ENCODE results near the gene CGRRF1.

DNA sequence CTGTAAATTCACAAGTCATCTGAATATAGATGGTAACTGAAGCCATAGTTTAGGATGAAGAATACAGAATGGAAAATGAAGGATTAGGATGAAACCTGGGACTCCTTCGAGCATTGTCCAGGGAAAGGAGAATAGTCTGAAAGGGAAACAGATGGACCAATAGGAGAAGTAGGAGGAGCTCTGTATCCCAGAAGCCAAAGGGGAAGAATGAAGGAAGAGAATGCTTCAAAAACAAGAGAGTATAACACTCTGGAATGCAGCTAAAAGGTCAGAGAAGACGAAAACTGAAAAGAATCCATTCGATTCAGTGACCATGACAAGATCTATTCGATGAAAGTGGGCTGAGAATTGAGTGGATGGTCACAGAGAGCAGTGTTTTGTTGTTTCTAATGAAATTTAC lies 21.9 kb upstream of the CGRRF1 start:
- TF ChIP-seq, protein P1, sequence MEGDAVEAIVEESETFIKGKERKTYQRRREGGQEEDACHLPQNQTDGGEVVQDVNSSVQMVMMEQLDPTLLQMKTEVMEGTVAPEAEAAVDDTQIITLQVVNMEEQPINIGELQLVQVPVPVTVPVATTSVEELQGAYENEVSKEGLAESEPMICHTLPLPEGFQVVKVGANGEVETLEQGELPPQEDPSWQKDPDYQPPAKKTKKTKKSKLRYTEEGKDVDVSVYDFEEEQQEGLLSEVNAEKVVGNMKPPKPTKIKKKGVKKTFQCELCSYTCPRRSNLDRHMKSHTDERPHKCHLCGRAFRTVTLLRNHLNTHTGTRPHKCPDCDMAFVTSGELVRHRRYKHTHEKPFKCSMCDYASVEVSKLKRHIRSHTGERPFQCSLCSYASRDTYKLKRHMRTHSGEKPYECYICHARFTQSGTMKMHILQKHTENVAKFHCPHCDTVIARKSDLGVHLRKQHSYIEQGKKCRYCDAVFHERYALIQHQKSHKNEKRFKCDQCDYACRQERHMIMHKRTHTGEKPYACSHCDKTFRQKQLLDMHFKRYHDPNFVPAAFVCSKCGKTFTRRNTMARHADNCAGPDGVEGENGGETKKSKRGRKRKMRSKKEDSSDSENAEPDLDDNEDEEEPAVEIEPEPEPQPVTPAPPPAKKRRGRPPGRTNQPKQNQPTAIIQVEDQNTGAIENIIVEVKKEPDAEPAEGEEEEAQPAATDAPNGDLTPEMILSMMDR (IDR thresholded peaks at IDR 0.05), result no peak
- TF ChIP-seq ZFX (IDR thresholded peaks at IDR 0.05; ENCODE audit: borderline replicate concordance), result no peak
